H1 (cell line): ENCODE results near the gene HEXIM2. TPM values are rescaled to one million over a fixed set of nuclear protein-coding genes. Genes with fewer than 3 reads are reported as not detected.

Experiments used
- CBX5 ChIP-seq: fragments of 300-800, 300-1000 bp; sonication (generic); IDR thresholded peaks from 2 replicates; pipeline ENCODE4 v1.7.1; 2016; ENCODE audit warnings: antibody characterized with exemption, low read length, low read depth
- CEBPB ChIP-seq: IDR thresholded peaks from 2 replicates; pipeline ENCODE4 v1.6.1; 2012; ENCODE audit warnings: low read depth, low read length
- CHD7 ChIP-seq: fragments of 300-600 bp; sonication (generic); IDR thresholded peaks from 2 replicates; pipeline ENCODE4 v1.7.1; 2012; ENCODE audit warnings: low read length, moderate library complexity, mild to moderate bottlenecking, inconsistent platforms; ENCODE audit not compliant: insufficient replicate concordance
- EP300 ChIP-seq, 2 experiments: IDR thresholded peaks; 1 replicate in 1 of 2; 2 replicates in 1 of 2; pipeline ENCODE4 v1.6.1; 2011 to 2012; ENCODE audit warnings: low read depth in 2 of 2, low read length in 2 of 2, mild to moderate bottlenecking in 2 of 2, borderline replicate concordance in 1 of 2, inconsistent platforms in 1 of 2, moderate library complexity in 1 of 2
- KDM4A ChIP-seq: IDR thresholded peaks from one replicate; pipeline ENCODE4 v1.7.1; 2012; ENCODE audit warnings: low read depth, mild to moderate bottlenecking, moderate library complexity, low read length, inconsistent platforms; ENCODE audit not compliant: severe bottlenecking
- POLR2A ChIP-seq, 2 experiments: IDR thresholded peaks; 1 replicate in 1 of 2; 2 replicates in 1 of 2; pipeline ENCODE4 v1.6.1; 2011; ENCODE audit warnings: low read depth in 2 of 2, low read length in 2 of 2, mild to moderate bottlenecking in 2 of 2; ENCODE audit errors: control extremely low read depth in 1 of 2
- RFX5 ChIP-seq: IDR thresholded peaks from 2 replicates; pipeline ENCODE4 v1.6.1; 2011; ENCODE audit warnings: low read depth, low read length, improper control_type of control experiment, borderline replicate concordance
- SP1 ChIP-seq: IDR thresholded peaks from 2 replicates; pipeline ENCODE4 v1.6.1; 2011; ENCODE audit warnings: low read depth, low read length
- SP2 ChIP-seq: IDR thresholded peaks from 2 replicates; pipeline ENCODE4 v1.6.1; 2012; ENCODE audit warnings: mild to moderate bottlenecking, low read length, inconsistent platforms
- SP4 ChIP-seq: IDR thresholded peaks from 2 replicates; pipeline ENCODE4 v1.6.1; 2012; ENCODE audit warnings: low read length, inconsistent platforms
- SRF ChIP-seq: IDR thresholded peaks from 2 replicates; pipeline ENCODE4 v1.6.1; 2011; ENCODE audit warnings: mild to moderate bottlenecking, low read depth, low read length, moderate library complexity
- polyA plus RNA-seq, 7 experiments: library from polyadenylated mRNA; depleted of rRNA in 3 of 7; stranded (reverse) in 5 of 7; unstranded in 2 of 7; fragments of >200 nt in 5 of 7; fragments of 200-250 nt in 2 of 7; gene quantifications; 1 replicate in 5 of 7; 2 replicates in 1 of 7; 4 replicates in 1 of 7; pipeline versions ENCODE4 v1.2.1 to v1.2.3, GENCODE V29; 2011 to 2013; ENCODE audit warnings: missing spikeins in 2 of 7, mixed read lengths in 2 of 7
- total RNA-seq: library from RNA; stranded (reverse); fragmentation: NEBNext Ultra II Directional; extraction: Animal tissue kit (Norgen Biotek cat#: 25700); gene quantifications from 2 replicates; pipeline ENCODE4 v1.2.1, GENCODE V29; 2021

The HEXIM2 gene
- total and polyA plus RNA-seq, 2 of the 8 experiments (the other 6 are each of a cell fraction or from before 2014, with no cell fraction given): 7.5 to 13.2 TPM

DNA sequence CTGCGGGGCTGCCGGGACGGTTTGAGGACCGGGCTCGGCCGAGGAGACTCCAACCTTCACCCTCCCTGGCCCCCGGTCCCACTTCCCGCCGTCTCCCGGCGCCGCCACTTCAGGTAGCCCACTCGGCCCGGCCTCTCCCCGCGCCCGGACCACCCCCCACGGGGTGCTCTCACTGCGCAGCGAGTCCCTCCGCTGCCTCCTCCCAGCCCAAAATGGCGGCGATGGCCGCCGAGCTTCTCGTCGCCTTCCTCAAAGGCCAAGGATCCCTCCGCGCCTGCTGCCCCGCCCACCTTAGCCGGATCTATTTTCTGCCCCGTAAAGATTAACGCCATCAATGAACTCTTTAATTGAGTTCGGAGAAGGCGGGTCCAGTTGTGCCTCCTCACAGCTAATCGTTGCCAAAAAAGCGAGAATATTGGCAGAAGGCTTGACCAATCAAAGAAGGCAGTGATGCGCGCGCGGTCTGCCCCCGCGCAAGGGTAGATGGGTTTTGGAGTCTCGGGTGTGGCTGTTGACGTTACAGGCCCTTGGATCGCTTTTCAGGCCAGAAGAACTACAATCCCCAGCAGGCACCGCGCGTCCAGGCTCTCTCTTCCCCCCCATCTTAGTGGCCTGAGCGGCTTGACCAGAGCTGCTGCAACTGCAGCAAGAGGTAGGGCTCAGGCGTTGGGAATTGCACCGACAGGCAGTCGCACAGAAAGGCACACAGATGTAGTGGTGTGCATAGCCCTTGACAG is at the start of gene HEXIM2 (continued):
- TF ChIP-seq CHD7: no peak
- TF ChIP-seq EP300 (IDR thresholded peaks at IDR 0.05; ENCODE audit: borderline replicate concordance in 1 of 2, low read depth in 2 of 2, low read length in 2 of 2): 0 out of 3 replicates have a peak, but pooled peaks of 1 of the 2 experiments have one; percentile 10
- TF ChIP-seq KDM4A: peak; percentile 14
- TF ChIP-seq CBX5: no peak
- TF ChIP-seq SP4: peak; percentile 79; the same call in 1 of the 2 replicates
- no peak for TF ChIP-seq CEBPB
- TF ChIP-seq POLR2A (IDR thresholded peaks at IDR 0.05; ENCODE audit: control extremely low read depth in 1 of 2, low read depth in 2 of 2, low read length in 2 of 2): peak; percentile 83 to 99
- peak; percentile 77 for TF ChIP-seq SP2
- no peak for TF ChIP-seq RFX5
- peak; percentile 93 for TF ChIP-seq SP1
- TF ChIP-seq SRF: no peak
